ENCODE data around the gene ATXN10. TPM values are rescaled to one million over a fixed set of nuclear protein-coding genes. Genes with fewer than 3 reads are reported as not detected.

Gene ATXN10
- total and polyA plus RNA-seq, 2 donors (not counting 1 experiment from before 2014, with no cell fraction given): 164 to 350 TPM

GRCh38 chr22:45872659-45873263 is 201.1 kb downstream of the ATXN10 start:
- no peak for DNase-seq (ENCODE audit: low read depth in 2 of 2)
- H4K20me1 ChIP-seq (ENCODE audit: control insufficient read depth, extremely low read depth, insufficient read depth, low read length): no peaks in the 10 kb centered on the region
- H2AFZ ChIP-seq (ENCODE audit: low read length): no peak overlapping the region
- no peaks in the 10 kb centered on the region for H3K36me3 ChIP-seq (ENCODE audit: control insufficient read depth, insufficient read depth, low read length)
- peaks cover 12% of the 10 kb centered on the region for H3K27me3 ChIP-seq (ENCODE audit: control insufficient read depth, insufficient read depth, low read length)
- TF ChIP-seq CTCF (conservative IDR thresholded peaks at IDR 0.05 in 1 of 2, IDR thresholded peaks at IDR 0.05 in 1 of 2; ENCODE audit: low read depth in 1 of 2, low read length in 2 of 2) (no peak), EZH2 (IDR thresholded peaks at IDR 0.05; ENCODE audit: low read length, missing control alignments) (no peak)
- no peak overlapping the region for H3K4me3 ChIP-seq (replicated peaks in 1 of 4; ENCODE audit: control extremely low read depth in 1 of 4, insufficient read depth in 1 of 4, low read depth in 3 of 4, low read length in 4 of 4)
- no peaks in the 10 kb centered on the region for H3K9me3 ChIP-seq (ENCODE audit: control insufficient read depth, insufficient read depth, low read depth, low read length)
- no peaks in the 10 kb centered on the region for H3K4me1 ChIP-seq (ENCODE audit: control insufficient read depth, extremely low read depth, insufficient read depth, low read length)
- H3K79me2 ChIP-seq (ENCODE audit: control insufficient read depth, insufficient read depth, low read length): no peaks in the 10 kb centered on the region
- no peak overlapping the region for H3K9ac ChIP-seq (ENCODE audit: insufficient read depth, low read length)
- no peak overlapping the region for H3K4me2 ChIP-seq (ENCODE audit: extremely low read depth, insufficient read depth, low read length)
- H3K27ac ChIP-seq (ENCODE audit: insufficient read depth, low read length): no peak overlapping the region

GRCh38 chr22:45876136-45877035 is 204.8 kb downstream of the ATXN10 start:
- Histone ChIP-seq H3K4me2 (ENCODE audit: extremely low read depth, insufficient read depth, low read length) (no peak overlapping the region), H3K27ac (ENCODE audit: insufficient read depth, low read length) (no peak overlapping the region), H3K9ac (ENCODE audit: insufficient read depth, low read length) (no peak overlapping the region), H3K4me1 (ENCODE audit: control insufficient read depth, extremely low read depth, insufficient read depth, low read length) (no peaks in the 10 kb centered on the region), H4K20me1 (ENCODE audit: control insufficient read depth, extremely low read depth, insufficient read depth, low read length) (no peaks in the 10 kb centered on the region), H3K9me3 (ENCODE audit: control insufficient read depth, insufficient read depth, low read depth, low read length) (no peaks in the 10 kb centered on the region), H3K27me3 (ENCODE audit: control insufficient read depth, insufficient read depth, low read length) (peaks cover 17% of the 10 kb centered on the region), H3K79me2 (ENCODE audit: control insufficient read depth, insufficient read depth, low read length) (no peaks in the 10 kb centered on the region), H3K36me3 (ENCODE audit: control insufficient read depth, insufficient read depth, low read length) (no peaks in the 10 kb centered on the region), H2AFZ (ENCODE audit: low read length) (no peak overlapping the region), H3K4me3 (replicated peaks in 1 of 4; ENCODE audit: control extremely low read depth in 1 of 4, insufficient read depth in 1 of 4, low read depth in 3 of 4, low read length in 4 of 4) (no peak overlapping the region)
- DNase-seq (ENCODE audit: low read depth in 2 of 2): no peak
- TF ChIP-seq CTCF (conservative IDR thresholded peaks at IDR 0.05 in 1 of 2, IDR thresholded peaks at IDR 0.05 in 1 of 2; ENCODE audit: low read depth in 1 of 2, low read length in 2 of 2) (no peak), EZH2 (IDR thresholded peaks at IDR 0.05; ENCODE audit: low read length, missing control alignments) (no peak)

- TF ChIP-seq EZH2 (IDR thresholded peaks at IDR 0.05; ENCODE audit: low read length, missing control alignments) (no peak), CTCF (conservative IDR thresholded peaks at IDR 0.05 in 1 of 2, IDR thresholded peaks at IDR 0.05 in 1 of 2; ENCODE audit: low read depth in 1 of 2, low read length in 2 of 2) (no peak)
- no peak for DNase-seq (ENCODE audit: low read depth in 2 of 2)
- no peak overlapping the region for H2AFZ ChIP-seq (ENCODE audit: low read length)
- no peaks in the 10 kb centered on the region for H3K9me3 ChIP-seq (ENCODE audit: control insufficient read depth, insufficient read depth, low read depth, low read length)
- H3K4me2 ChIP-seq (ENCODE audit: extremely low read depth, insufficient read depth, low read length): no peak overlapping the region
- H3K4me1 ChIP-seq (ENCODE audit: control insufficient read depth, extremely low read depth, insufficient read depth, low read length): no peaks in the 10 kb centered on the region
- peaks cover 19% of the 10 kb centered on the region for H3K27me3 ChIP-seq (ENCODE audit: control insufficient read depth, insufficient read depth, low read length)
- no peak overlapping the region for H3K9ac ChIP-seq (ENCODE audit: insufficient read depth, low read length)
- H3K27ac ChIP-seq (ENCODE audit: insufficient read depth, low read length): no peak overlapping the region
- no peaks in the 10 kb centered on the region for H3K79me2 ChIP-seq (ENCODE audit: control insufficient read depth, insufficient read depth, low read length)
- no peak overlapping the region for H3K4me3 ChIP-seq (replicated peaks in 1 of 4; ENCODE audit: control extremely low read depth in 1 of 4, insufficient read depth in 1 of 4, low read depth in 3 of 4, low read length in 4 of 4)
- H3K36me3 ChIP-seq (ENCODE audit: control insufficient read depth, insufficient read depth, low read length): no peaks in the 10 kb centered on the region
- H4K20me1 ChIP-seq (ENCODE audit: control insufficient read depth, extremely low read depth, insufficient read depth, low read length): no peaks in the 10 kb centered on the region
Observed at GRCh38 chr22:45877036-45877380, 205.4 kb downstream of the ATXN10 start.

Measured in fibroblast of lung (primary cell).